Activated CD8-positive, alpha-beta T cell treated with anti-CD3 and anti-CD28 coated beads for 36 hours (primary cell): ENCODE data around the gene ABR. TPM values are rescaled to one million over a fixed set of nuclear protein-coding genes. Genes with fewer than 3 reads are reported as not detected.

Experiments
- ATAC-seq: fragments of 200-7000 bp; cut with Tn5 transposase; one replicate; pipeline ENCODE4 v1.10.0; 2021; ENCODE audit warnings: mild to moderate bottlenecking, moderate library complexity
- CTCF ChIA-PET: fragments of 350-600 bp; sonication (Branson Sonifier 250); formaldehyde crosslinking; loops from one replicate; lab custom pipeline; 2021; ENCODE audit warnings: antibody characterized with exemption; lab: Charles Lee
- POLR2A ChIA-PET: fragments of 350-600 bp; sonication (Branson Sonifier 250); formaldehyde crosslinking; loops from one replicate; lab custom pipeline; 2021; ENCODE audit warnings: antibody characterized with exemption; lab: Charles Lee
- DNase-seq: peaks from one replicate; pipeline ENCODE4 v3.0.0-alpha.2; 2020
- H3K27ac Mint-ChIP-seq: one replicate; pipeline ENCODE4 v1.8.0; 2021; ENCODE audit warnings: mild to moderate bottlenecking, mixed read lengths
- H3K27me3 Mint-ChIP-seq: one replicate; pipeline ENCODE4 v1.8.0; 2021; ENCODE audit warnings: mixed read lengths
- H3K36me3 Mint-ChIP-seq: one replicate; pipeline ENCODE4 v1.8.0; 2021; ENCODE audit warnings: low read depth, mixed read lengths
- H3K4me1 Mint-ChIP-seq: one replicate; pipeline ENCODE4 v1.8.0; 2021; ENCODE audit warnings: low read depth, mixed read lengths
- H3K4me3 Mint-ChIP-seq: one replicate; pipeline ENCODE4 v1.8.0; 2021; ENCODE audit warnings: mild to moderate bottlenecking, moderate library complexity, mixed read lengths
- H3K9me3 Mint-ChIP-seq: one replicate; pipeline ENCODE4 v1.8.0; 2021; ENCODE audit warnings: mixed read lengths
- CTCF ChIP-seq: fragments of 200-600 bp; IDR thresholded peaks from one replicate; pipeline ENCODE4 v1.8.0; 2022; ENCODE audit warnings: antibody characterized with exemption, mild to moderate bottlenecking
- intact Hi-C: fragments of 100-400 bp; cut with micrococcal nuclease; formaldehyde crosslinking; loops from one replicate; pipeline ENCODE4 v1.10.0; 2022
- total RNA-seq, 2 experiments: library from RNA; stranded (reverse); gene quantifications; one replicate each; pipeline ENCODE4 v1.2.3, GENCODE V29; 2021

Gene ABR
- total RNA-seq, 2 experiments from 2014 or later = 44.4 to 46.6 TPM

- H3K36me3 Mint-ChIP-seq = no peaks in the 10 kb centered on the region
- no peaks in the 10 kb centered on the region for H3K27me3 Mint-ChIP-seq
- H3K27ac Mint-ChIP-seq = peak overlapping the region; percentile 88
- DNase-seq (peak; percentile 86), ATAC-seq (peak; percentile 58)
- TF ChIP-seq CTCF = no peak
- POLR2A ChIA-PET = interaction anchor here (0.6 to 1.3 kb wide), 5 partner anchors 14 to 61 kb away, joined by 3 to 6 read pairs (median 3); no protein-coding TSS in a partner anchor
- H3K4me3 Mint-ChIP-seq = peak overlapping the region; percentile 35
- CTCF ChIA-PET = interaction anchor here (0.8 to 3.3 kb wide), 5 partner anchors 10 to 140 kb away, joined by 3 to 42 read pairs (median 5); no protein-coding TSS in a partner anchor
- H3K9me3 Mint-ChIP-seq = no peaks in the 10 kb centered on the region
- H3K4me1 Mint-ChIP-seq = peaks cover 50% of the 10 kb centered on the region
- intact Hi-C loops = no loop called here
These were observed 18.2 kb upstream of the ABR start for GRCh38 chr17:1197781-1198490.

- Mint-ChIP-seq H3K4me1 (peaks cover 48% of the 10 kb centered on the region), H3K4me3 (no peak overlapping the region), H3K9me3 (no peaks in the 10 kb centered on the region), H3K27me3 (no peaks in the 10 kb centered on the region), H3K36me3 (no peaks in the 10 kb centered on the region), H3K27ac (peak overlapping the region; percentile 88)
- peak; percentile 15 for DNase-seq
- ATAC-seq = no peak
- intact Hi-C loops = no loop called here
- ChIA-PET CTCF (interaction anchor here (1.5 to 3.3 kb wide), 4 partner anchors 10 to 139 kb away, joined by 3 to 42 read pairs (median 10); no protein-coding TSS in a partner anchor), POLR2A (interaction anchor here (1.1 to 1.3 kb wide), 3 partner anchors 14 to 32 kb away, joined by 3 to 6 read pairs (median 3); no protein-coding TSS in a partner anchor)
- no peak for TF ChIP-seq CTCF
These were observed 17.6 kb upstream of the ABR start for GRCh38 chr17:1197379-1197778.

GRCh38 chr17:1196946-1197345 is 17.2 kb upstream of the ABR start:
- Mint-ChIP-seq H3K4me3 (no peak overlapping the region), H3K27me3 (no peaks in the 10 kb centered on the region), H3K36me3 (no peaks in the 10 kb centered on the region), H3K27ac (no peak overlapping the region), H3K9me3 (no peaks in the 10 kb centered on the region), H3K4me1 (peaks cover 44% of the 10 kb centered on the region)
- ATAC-seq = no peak
- no peak for TF ChIP-seq CTCF
- no peak for DNase-seq
- POLR2A ChIA-PET = interaction anchor here (1.1 kb wide), 1 partner anchor 19 kb away, joined by 3 read pairs; no protein-coding TSS in a partner anchor
- intact Hi-C loops = no loop called here
- CTCF ChIA-PET = interaction anchor here (1.5 to 3.3 kb wide), 4 partner anchors 9 to 139 kb away, joined by 3 to 42 read pairs (median 10); no protein-coding TSS in a partner anchor

- Mint-ChIP-seq H3K9me3 (no peaks in the 10 kb centered on the region), H3K27ac (no peak overlapping the region), H3K4me1 (peaks cover 14% of the 10 kb centered on the region), H3K4me3 (no peak overlapping the region), H3K27me3 (no peaks in the 10 kb centered on the region), H3K36me3 (no peaks in the 10 kb centered on the region)
- no peak for DNase-seq
- no peak for TF ChIP-seq CTCF
- intact Hi-C loops = no loop called here
- ChIA-PET CTCF (interaction anchor here (1.0 to 1.9 kb wide), 4 partner anchors 71 to 78 kb away, joined by 3 to 8 read pairs (median 4); no protein-coding TSS in a partner anchor), POLR2A (no interaction called here)
- ATAC-seq = no peak
These were observed 13.3 kb upstream of the ABR start for GRCh38 chr17:1192911-1193699.
